GM12873 (cell line): ENCODE measurements around the gene NAA60.

Source experiments
- TF ChIP-seq, protein P1 (sequence below): IDR thresholded peaks from 2 replicates; pipeline ENCODE4 v1.5.1; 2012; ENCODE audit warnings: low read depth, mild to moderate bottlenecking, moderate library complexity, low read length, control low read depth; ENCODE audit not compliant: insufficient read depth; ENCODE audit errors: missing control alignments

NAA60 gene

DNA sequence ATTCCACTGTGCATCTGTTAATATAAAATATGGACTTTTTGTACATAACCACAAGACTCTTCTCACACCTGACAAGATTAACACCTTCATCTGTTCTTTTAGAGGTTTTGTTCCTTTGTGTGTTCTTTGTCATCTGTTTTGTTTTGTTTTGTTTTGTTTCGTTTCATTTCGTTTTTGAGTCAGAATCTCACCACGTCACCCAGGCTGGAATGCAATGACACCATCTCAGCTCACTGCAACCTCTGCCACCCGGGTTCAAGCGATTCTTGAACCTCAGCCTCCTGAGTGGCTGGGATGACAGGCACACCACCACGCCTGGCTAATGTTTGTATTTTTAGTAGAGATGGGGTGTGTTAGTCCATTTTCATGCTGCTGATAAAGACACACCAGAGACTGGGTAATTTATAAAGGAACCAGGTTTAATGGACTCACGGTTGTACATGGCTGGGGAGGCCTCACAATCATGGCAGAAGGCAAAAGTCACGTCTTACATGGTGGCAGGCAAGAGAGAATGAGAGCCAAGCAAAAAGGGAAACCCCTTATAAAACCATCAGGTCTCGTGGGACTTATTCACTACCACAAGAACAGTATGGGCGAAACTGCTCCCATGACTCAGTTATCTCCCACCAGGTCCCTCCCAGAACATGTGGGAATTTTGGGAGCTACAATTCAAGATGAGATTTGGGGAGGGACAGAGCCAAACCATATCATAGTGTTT lies 29.6 kb downstream of the NAA60 start:
- TF ChIP-seq, protein P1, sequence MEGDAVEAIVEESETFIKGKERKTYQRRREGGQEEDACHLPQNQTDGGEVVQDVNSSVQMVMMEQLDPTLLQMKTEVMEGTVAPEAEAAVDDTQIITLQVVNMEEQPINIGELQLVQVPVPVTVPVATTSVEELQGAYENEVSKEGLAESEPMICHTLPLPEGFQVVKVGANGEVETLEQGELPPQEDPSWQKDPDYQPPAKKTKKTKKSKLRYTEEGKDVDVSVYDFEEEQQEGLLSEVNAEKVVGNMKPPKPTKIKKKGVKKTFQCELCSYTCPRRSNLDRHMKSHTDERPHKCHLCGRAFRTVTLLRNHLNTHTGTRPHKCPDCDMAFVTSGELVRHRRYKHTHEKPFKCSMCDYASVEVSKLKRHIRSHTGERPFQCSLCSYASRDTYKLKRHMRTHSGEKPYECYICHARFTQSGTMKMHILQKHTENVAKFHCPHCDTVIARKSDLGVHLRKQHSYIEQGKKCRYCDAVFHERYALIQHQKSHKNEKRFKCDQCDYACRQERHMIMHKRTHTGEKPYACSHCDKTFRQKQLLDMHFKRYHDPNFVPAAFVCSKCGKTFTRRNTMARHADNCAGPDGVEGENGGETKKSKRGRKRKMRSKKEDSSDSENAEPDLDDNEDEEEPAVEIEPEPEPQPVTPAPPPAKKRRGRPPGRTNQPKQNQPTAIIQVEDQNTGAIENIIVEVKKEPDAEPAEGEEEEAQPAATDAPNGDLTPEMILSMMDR: no peak

DNA sequence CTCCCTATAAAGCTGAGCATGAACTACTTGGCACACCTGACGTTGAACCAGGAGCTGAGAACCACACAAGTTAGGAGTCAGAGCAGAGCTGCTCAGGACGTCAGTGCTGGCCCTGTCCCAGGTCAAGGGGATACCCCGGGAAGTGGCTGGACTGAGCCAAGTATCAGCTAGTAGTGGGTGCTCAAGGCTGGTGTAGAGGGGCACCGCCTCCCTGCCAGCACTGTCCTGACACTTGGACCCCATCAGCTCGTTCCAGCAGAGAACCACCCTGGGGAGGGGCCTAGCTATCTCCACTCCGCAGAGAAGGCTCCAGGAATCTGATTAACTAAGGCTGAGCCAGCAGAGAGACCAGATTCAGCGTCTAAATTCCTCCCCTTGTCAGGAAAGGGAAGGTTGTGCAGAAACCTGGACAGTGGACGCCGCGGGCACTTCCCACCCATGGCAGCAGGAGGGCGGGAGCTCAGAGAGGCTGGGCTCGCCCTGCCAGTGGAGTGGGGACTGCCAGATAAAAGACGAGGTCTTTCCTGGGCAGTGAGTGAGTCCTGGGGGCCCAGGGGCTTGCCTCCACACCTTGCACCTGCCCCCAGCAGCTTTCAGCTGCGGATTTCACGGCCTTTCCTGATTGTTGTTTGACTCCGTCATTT lies 30.8 kb downstream of the NAA60 start:
- TF ChIP-seq, protein P1: no peak

DNA sequence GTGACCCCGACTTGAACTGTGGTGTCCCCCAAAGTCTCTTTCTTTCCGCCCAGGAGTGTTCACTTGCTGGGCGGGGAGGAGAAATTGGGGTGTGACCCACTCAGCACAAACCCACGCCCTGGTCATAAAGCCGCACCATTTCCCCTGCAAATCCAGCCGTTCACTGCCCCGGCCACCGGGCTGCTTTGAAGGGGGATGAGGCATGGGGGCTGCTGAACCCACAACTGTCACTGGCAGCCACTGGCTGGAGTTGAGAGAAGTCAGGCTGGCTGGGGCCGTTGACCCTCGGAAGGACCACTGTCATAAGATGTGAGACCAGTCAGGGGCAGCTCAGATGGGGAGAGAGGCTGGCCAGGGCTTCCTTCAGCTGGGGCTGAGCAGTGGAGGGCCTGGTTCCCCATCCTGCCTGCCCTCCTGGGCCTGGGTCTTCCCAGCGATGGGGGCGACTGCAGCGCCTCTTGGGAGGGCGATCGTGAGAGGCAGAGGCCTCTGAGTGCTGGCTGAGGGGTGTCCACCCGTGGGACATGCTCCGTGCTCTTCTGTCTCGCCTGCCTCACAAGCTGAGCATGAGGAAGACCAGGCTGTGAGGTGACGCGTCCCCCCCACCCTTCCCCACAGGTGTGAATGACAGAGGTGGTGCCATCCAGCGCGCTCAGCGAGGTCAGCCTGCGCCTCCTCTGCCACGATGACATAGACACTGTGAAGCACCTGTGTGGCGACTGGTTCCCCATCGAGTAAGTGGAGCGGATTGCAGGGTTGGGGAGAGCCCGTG lies 32.3 kb downstream of the NAA60 start:
- TF ChIP-seq, protein P1: no peak

DNA sequence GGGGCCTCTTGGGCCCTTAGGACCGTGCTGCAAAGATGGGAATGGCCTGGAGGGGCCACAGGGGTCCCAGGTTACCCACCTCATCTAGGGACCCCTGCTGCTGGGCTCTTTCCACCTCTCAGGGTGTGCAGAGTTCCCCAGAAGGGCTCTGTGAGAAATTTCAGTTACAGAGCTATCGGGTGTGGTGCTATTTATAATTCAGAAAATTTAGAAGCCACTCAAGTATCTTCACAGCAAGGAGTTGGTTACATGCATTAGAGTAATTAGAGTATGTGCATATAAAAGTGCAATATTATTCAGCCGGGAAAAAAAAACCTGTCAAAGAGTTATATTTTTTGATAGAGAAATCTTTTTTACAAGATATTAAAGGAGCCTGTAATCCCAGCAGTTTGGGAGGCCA lies 32.9 kb downstream of the NAA60 start:
- TF ChIP-seq, protein P1: no peak

DNA sequence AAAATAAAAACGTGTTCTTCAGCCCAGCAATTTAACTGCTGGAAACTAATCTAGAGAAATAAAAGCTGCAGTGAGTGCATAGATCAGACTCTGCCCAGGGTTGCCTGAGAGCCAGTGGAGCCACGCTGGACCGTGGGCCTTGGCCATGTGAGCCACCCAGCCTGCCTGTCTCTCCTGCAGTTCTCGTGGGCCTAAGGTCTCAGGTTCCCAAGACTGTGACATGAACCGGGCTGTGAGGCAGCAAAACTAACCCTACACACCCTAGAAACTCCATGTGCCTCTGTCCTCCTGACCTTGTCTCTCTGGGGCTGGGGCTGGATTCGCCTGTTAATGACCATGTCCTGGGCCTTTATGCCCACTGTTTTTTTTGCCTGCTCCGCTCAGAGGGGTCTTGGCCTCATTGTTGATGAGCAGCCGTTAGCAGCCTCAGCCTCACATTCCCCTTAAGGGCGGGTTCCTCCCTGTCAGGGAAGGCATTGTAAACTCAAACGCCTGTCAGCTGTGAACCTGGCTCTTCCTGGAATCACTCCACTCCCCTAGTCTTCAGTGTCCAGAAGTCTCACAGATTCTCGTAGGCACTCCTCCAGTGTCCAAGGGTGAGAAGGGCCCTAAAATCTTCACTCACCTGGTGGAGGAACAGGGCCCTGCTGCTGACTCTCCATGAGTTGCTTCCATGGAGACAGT lies 34.9 kb downstream of the NAA60 start:
- TF ChIP-seq, protein P1: no peak

DNA sequence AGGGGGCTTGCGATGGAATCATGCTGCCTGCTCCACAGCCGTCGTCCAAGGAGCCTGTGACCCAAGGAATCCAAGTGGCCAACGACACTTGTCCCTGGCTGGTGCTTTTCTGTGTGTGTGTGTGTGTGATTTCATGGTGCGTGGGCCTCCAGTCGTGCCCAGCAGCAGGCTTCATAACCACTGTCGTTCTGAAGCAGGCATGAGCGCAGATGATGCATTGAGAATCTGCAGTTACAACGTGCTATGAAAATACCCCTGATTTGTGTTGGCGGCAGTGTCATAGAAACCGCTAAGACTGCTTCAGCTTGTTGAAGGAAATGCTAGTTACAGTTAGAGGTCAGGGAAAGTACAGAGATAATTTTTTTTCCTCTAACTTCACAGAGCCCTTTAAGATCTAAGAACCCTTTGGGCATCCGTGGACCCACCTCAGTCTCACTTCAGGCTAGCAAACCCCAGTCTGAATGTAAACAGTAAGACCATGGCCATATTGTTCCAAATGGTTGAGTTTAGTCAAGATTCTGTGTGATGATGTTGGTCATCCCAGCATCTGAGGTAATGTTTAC lies 36.3 kb downstream of the NAA60 start:
- TF ChIP-seq, protein P1: no peak
